ENCODE data around the gene MPP4. TPM values are rescaled to one million over a fixed set of nuclear protein-coding genes. Genes with fewer than 3 reads are reported as not detected.

Gene MPP4
- total RNA-seq, 1 experiment from 2014 or later: not detected

DNA sequence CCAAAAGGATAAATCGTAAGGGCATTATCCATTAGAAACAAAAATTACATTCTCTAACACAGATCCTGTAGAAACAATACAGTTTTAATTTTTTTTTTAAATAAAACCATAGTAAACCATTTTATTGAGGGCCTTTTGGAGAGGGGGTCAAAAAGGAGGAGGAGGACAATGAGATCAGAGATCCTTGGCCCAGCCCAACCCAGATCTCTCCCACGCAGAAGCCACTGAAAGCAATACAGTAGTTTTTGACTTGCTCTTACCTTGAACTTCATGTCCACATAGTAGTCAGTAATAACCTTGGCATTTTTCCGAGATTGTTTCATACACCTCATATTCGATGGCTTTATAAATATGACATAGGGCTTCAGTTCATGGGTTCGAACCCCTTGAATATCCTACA, 51.0 kb downstream of the MPP4 start:
- POLR2A ChIA-PET: no interaction called here
- TF ChIP-seq, protein P1, sequence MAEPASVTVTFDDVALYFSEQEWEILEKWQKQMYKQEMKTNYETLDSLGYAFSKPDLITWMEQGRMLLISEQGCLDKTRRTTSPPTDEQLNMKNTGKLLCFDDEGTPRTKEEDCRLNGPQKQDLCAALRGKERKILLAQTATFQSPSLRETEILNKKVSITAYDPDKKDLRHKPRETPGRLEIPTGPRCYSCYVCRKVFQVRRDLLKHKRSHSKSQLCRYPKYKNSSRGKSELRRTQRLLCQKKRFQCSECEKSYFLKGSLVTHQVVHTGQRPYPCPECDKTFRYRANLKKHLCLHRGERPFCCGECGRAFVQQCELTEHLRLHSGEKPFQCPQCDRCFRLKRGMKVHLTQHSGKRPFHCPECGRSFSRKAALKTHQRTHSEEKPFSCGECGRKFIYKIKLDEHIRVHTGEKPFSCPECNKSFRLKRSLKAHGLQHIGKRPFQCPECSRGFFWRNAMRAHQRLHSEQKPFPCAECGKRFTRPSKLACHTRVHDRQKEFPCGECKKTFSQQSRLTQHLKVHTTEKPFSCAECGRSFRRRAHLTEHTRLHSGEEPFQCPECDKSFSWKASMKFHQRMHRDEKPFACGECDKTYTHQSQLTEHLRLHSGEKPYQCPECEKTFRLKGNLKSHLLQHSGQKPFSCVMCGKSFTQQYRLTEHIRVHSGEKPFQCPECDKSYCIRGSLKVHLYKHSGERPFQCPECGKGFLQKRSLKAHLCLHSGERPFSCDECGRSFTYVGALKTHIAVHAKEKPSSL (CRISPR knock-in tag; conservative IDR thresholded peaks at IDR 0.05): no peak
- TF ChIP-seq TCF7 (CRISPR knock-in tag; IDR thresholded peaks at IDR 0.05; ENCODE audit: low read depth): no peak
- Mint-ChIP-seq H3K36me3 (no peaks in the 10 kb centered on the region), H3K4me1 (peaks cover 9% of the 10 kb centered on the region), H3K4me3 (no peak overlapping the region), H3K27me3 (ENCODE audit: low read depth) (no peaks in the 10 kb centered on the region; the same call in 1 of the 2 replicates), H3K27ac (no peak overlapping the region), H3K9me3 (no peaks in the 10 kb centered on the region)
- ATAC-seq (no peak), DNase-seq (ENCODE audit: low spot score) (no peak)
- CTCF ChIA-PET: no interaction called here

DNA sequence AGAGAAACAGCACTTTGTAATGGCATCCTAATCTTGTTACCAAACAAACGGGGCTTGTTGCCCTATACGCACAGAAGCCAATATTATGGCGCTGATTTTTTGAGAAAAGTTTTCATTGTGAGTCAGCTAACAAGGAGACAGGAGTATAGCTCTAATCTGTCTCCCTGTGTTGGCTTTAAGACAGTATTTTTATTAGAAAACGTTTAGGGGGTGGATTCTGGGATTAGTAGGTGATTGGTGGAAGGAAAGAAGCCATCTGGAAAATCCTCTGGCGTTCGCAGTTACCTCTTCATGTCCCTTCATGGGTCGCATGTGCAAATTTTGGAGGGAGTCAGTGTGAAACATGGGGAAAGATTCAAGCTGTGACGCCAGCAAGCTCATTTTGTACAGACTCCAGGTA, 54.4 kb downstream of the MPP4 start:
- DNase-seq (ENCODE audit: low spot score) (no peak), ATAC-seq (no peak)
- Mint-ChIP-seq H3K9me3 (no peaks in the 10 kb centered on the region), H3K36me3 (no peaks in the 10 kb centered on the region; the same call in 1 of the 2 replicates), H3K4me3 (peak overlapping the region; percentile 94), H3K27me3 (ENCODE audit: low read depth) (no peaks in the 10 kb centered on the region; the same call in 1 of the 2 replicates), H3K27ac (0 out of 2 replicates have a peak overlapping the region, but pooled peaks have one; percentile 48), H3K4me1 (peaks cover 12% of the 10 kb centered on the region)
- CTCF ChIA-PET: no interaction called here
- TF ChIP-seq, protein P2, sequence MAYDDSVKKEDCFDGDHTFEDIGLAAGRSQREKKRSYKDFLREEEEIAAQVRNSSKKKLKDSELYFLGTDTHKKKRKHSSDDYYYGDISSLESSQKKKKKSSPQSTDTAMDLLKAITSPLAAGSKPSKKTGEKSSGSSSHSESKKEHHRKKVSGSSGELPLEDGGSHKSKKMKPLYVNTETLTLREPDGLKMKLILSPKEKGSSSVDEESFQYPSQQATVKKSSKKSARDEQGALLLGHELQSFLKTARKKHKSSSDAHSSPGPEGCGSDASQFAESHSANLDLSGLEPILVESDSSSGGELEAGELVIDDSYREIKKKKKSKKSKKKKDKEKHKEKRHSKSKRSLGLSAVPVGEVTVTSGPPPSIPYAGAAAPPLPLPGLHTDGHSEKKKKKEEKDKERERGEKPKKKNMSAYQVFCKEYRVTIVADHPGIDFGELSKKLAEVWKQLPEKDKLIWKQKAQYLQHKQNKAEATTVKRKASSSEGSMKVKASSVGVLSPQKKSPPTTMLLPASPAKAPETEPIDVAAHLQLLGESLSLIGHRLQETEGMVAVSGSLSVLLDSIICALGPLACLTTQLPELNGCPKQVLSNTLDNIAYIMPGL (CRISPR knock-in tag; IDR thresholded peaks at IDR 0.05): no peak
- TF ChIP-seq NFATC4 (CRISPR knock-in tag; IDR thresholded peaks at IDR 0.05) (no peak), ZNF396 (CRISPR knock-in tag; IDR thresholded peaks at IDR 0.05; ENCODE audit: borderline replicate concordance) (no peak), MYBL2 (CRISPR knock-in tag; IDR thresholded peaks at IDR 0.05) (no peak), GRHL2 (CRISPR knock-in tag; IDR thresholded peaks at IDR 0.05; ENCODE audit: insufficient replicate concordance, severe bottlenecking) (no peak)
- TF ChIP-seq, protein P3, sequence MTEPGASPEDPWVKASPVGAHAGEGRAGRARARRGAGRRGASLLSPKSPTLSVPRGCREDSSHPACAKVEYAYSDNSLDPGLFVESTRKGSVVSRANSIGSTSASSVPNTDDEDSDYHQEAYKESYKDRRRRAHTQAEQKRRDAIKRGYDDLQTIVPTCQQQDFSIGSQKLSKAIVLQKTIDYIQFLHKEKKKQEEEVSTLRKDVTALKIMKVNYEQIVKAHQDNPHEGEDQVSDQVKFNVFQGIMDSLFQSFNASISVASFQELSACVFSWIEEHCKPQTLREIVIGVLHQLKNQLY (CRISPR knock-in tag; IDR thresholded peaks at IDR 0.05): no peak
- TF ChIP-seq, protein P4, sequence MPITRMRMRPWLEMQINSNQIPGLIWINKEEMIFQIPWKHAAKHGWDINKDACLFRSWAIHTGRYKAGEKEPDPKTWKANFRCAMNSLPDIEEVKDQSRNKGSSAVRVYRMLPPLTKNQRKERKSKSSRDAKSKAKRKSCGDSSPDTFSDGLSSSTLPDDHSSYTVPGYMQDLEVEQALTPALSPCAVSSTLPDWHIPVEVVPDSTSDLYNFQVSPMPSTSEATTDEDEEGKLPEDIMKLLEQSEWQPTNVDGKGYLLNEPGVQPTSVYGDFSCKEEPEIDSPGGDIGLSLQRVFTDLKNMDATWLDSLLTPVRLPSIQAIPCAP (CRISPR knock-in tag; IDR thresholded peaks at IDR 0.05): no peak
- POLR2A ChIA-PET: no interaction called here

DNA sequence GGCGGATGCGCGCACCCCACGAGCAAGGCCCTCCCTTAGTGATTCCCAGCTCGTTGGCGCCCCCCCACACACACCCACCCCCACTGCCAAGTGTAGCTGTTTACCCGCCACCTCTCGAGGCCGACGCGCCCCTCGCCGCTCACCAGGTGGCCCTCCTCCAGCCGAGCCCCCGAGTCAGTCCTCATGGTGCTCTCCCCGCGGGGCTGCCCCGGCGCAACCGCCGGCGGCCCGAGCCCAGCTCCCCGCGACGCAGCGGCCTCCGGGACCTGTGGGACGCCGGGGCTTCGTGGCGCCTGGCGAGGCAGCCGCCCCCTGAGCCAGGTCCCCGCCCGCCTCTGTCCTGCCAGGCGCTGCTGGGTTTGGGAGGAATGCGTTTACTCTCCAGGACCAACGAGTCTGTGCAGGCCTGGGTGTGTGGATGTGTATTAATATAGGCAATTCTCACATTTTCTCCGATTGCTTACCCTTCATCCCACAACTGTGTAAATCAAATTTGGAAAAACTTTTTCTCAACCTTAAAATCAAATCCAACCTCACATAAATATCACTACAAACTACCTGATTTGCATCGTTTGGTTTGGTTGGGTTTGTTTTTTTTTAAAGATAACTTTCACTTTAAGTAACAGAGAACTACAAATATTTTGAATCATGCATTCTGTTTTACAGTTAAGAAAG, 55.1 kb downstream of the MPP4 start, which contains the start of gene TMEM237:
TSS of gene TMEM237 (minus strand) at position 288 of the 675 bp plus-strand sequence. CDS start at position 185, 103 bp downstream.
- Mint-ChIP-seq H3K9me3 (no peaks in the 10 kb centered on the region), H3K4me1 (peaks cover 12% of the 10 kb centered on the region), H3K27ac (peak within 1 kb of the TSS; percentile 99), H3K27me3 (ENCODE audit: low read depth) (no peaks in the 10 kb centered on the region; the same call in 1 of the 2 replicates), H3K36me3 (no peaks in the 10 kb centered on the region; the same call in 1 of the 2 replicates), H3K4me3 (peak within 1 kb of the TSS; percentile 94)
- POLR2A ChIA-PET: interaction anchor here (0.6 kb wide), 1 partner anchor 263 kb away, joined by 7 read pairs; no protein-coding TSS in a partner anchor
- CTCF ChIA-PET: no interaction called here
- peak; percentile 63 for ATAC-seq
- peak; percentile 40 for DNase-seq (ENCODE audit: low spot score)
- TF ChIP-seq KAT7 (CRISPR knock-in tag; IDR thresholded peaks at IDR 0.05; ENCODE audit: borderline replicate concordance) (no peak), ESRRA (CRISPR knock-in tag; IDR thresholded peaks at IDR 0.05; ENCODE audit: borderline replicate concordance) (no peak), FOXK1 (CRISPR knock-in tag; IDR thresholded peaks at IDR 0.05) (no peak), NR2C2 (CRISPR knock-in tag; IDR thresholded peaks at IDR 0.05) (no peak), GTF2I (CRISPR knock-in tag; conservative IDR thresholded peaks at IDR 0.05) (no peak), ZNF138 (CRISPR knock-in tag; conservative IDR thresholded peaks at IDR 0.05) (no peak), TEAD4 (CRISPR knock-in tag; IDR thresholded peaks at IDR 0.05) (no peak), ELF4 (CRISPR knock-in tag; IDR thresholded peaks at IDR 0.05; ENCODE audit: low read depth) (no peak), ZNF671 (CRISPR knock-in tag; IDR thresholded peaks at IDR 0.05) (no peak), ETV6 (CRISPR knock-in tag; IDR thresholded peaks at IDR 0.05) (0 out of 2 replicates have a peak, but pooled peaks have one; percentile 24), ZNF263 (CRISPR knock-in tag; IDR thresholded peaks at IDR 0.05; ENCODE audit: low read depth) (no peak)
- TF ChIP-seq, protein P5, sequence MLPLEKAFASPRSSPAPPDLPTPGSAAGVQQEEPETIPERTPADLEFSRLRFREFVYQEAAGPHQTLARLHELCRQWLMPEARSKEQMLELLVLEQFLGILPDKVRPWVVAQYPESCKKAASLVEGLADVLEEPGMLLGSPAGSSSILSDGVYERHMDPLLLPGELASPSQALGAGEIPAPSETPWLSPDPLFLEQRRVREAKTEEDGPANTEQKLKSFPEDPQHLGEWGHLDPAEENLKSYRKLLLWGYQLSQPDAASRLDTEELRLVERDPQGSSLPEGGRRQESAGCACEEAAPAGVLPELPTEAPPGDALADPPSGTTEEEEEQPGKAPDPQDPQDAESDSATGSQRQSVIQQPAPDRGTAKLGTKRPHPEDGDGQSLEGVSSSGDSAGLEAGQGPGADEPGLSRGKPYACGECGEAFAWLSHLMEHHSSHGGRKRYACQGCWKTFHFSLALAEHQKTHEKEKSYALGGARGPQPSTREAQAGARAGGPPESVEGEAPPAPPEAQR (CRISPR knock-in tag; IDR thresholded peaks at IDR 0.05): no peak
- TF ChIP-seq, protein P3 (CRISPR knock-in tag; IDR thresholded peaks at IDR 0.05): no peak
- TF ChIP-seq, protein P6, sequence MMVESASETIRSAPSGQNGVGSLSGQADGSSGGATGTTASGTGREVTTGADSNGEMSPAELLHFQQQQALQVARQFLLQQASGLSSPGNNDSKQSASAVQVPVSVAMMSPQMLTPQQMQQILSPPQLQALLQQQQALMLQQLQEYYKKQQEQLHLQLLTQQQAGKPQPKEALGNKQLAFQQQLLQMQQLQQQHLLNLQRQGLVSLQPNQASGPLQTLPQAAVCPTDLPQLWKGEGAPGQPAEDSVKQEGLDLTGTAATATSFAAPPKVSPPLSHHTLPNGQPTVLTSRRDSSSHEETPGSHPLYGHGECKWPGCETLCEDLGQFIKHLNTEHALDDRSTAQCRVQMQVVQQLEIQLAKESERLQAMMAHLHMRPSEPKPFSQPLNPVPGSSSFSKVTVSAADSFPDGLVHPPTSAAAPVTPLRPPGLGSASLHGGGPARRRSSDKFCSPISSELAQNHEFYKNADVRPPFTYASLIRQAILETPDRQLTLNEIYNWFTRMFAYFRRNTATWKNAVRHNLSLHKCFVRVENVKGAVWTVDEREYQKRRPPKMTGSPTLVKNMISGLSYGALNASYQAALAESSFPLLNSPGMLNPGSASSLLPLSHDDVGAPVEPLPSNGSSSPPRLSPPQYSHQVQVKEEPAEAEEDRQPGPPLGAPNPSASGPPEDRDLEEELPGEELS (CRISPR knock-in tag; IDR thresholded peaks at IDR 0.05): no peak

Measured in WTC11 (cell line).